ENCODE results near the gene TSEN2.
A peak's percentile ranks its signal among the peaks of the same experiment; 100 is the strongest.
"Not testable (repeated sequence)": the region's sequence is repeated elsewhere in the genome, so short reads cannot be mapped to it uniquely, and the experiment has no call there.

TSEN2 gene

GRCh38 chr3:12484198-12484982, at the start of gene TSEN2:
Gene TSEN2, plus strand, starts transcription at chr3:12484480. Its CDS starts 5,321 bp downstream, at chr3:12489801.
- DNase-seq: peak; percentile 92 to 98

- no peak for DNase-seq
Measured at GRCh38 chr3:12436514-12437220, 47.6 kb upstream of the TSEN2 start.

- no peak for DNase-seq
Measured at GRCh38 chr3:12437221-12437605, 47.1 kb upstream of the TSEN2 start.

GRCh38 chr3:12437861-12438260, 46.4 kb upstream of the TSEN2 start:
- DNase-seq: no peak

- no peak for DNase-seq
Measured at GRCh38 chr3:12438318-12438717, 46.0 kb upstream of the TSEN2 start.

GRCh38 chr3:12439161-12439940, 44.9 kb upstream of the TSEN2 start:
- peak in 1 of 2 donors; percentile 60 for DNase-seq

GRCh38 chr3:12440927-12441714, 43.2 kb upstream of the TSEN2 start:
- DNase-seq: no peak

- no peak for DNase-seq
Measured at GRCh38 chr3:12442654-12443501, 41.4 kb upstream of the TSEN2 start.

- no peak for DNase-seq
Measured at GRCh38 chr3:12443781-12444522, 40.3 kb upstream of the TSEN2 start.

- no peak for DNase-seq
Measured at GRCh38 chr3:12444582-12445471, 39.5 kb upstream of the TSEN2 start.

- DNase-seq: no peak
Measured at GRCh38 chr3:12445523-12446240, 38.6 kb upstream of the TSEN2 start.

GRCh38 chr3:12446298-12446697, 38.0 kb upstream of the TSEN2 start:
- no peak for DNase-seq

GRCh38 chr3:12447075-12447474, 37.2 kb upstream of the TSEN2 start:
- no peak for DNase-seq

GRCh38 chr3:12448404-12449202, 35.7 kb upstream of the TSEN2 start:
- DNase-seq: not testable (repeated sequence)

- DNase-seq: no peak
Measured at GRCh38 chr3:12449889-12450682, 34.2 kb upstream of the TSEN2 start.

GRCh38 chr3:12451481-12451880, 32.8 kb upstream of the TSEN2 start:
- DNase-seq: no peak

GRCh38 chr3:12451960-12452359, 32.3 kb upstream of the TSEN2 start:
- no peak for DNase-seq

All from inflammatory macrophage treated with lipopolysaccharide for 1 hour (primary cell).